ENCODE data around the gene WDR5.

The WDR5 gene

GRCh38 chr9:134159566-134160245 lies 23.8 kb downstream of the WDR5 start:
- DNase-seq = no peak

DNA sequence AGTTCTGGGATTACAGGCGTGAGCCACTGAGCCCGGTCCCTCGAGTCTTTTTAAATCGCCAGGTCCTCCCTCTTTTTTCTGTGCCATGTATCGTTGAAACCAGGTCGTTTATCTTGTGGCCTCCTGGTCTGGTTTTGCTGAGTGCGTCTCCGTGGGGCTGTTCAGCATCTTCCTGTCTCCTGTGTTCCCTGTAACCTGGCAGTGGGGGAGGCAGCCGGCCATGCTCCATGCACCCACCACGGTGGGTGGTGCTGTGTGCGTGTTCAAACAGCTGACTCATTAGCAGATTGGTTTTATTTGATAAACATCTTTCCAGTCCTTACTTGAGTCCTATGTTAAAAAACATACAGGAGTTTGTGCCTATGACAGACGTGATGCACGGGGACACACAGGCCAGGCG lies 25.8 kb downstream of the WDR5 start:
- DNase-seq = no peak

DNA sequence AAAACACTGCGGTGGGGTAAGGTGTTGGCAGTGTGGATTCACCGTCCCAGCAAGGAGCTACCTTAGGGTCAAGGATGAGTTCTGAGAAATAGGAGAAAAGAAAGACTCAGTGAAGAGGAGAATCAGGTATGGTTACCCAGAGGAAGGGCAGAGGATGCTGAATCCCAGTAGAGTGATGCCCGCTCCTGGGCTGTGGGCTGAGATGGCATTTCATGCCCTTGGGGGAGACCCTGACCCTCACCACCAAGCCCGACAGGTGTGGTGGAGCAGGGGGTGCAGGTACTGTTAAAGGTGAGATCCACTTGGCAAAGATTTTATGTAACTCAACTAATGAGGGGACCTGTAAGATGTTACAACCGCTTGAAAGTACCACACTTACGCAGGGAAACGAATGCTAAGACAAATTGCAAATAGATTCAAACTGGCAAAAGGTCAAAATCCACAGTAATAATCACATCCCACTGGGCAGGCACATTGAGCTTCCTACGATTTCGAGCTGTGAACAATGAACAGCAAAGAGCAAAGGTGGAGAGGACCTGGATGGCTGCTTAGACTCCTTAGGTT lies 26.4 kb downstream of the WDR5 start:
- DNase-seq = no peak

- DNase-seq = no peak
These were observed 27.1 kb downstream of the WDR5 start for GRCh38 chr9:134162926-134163370.

DNA sequence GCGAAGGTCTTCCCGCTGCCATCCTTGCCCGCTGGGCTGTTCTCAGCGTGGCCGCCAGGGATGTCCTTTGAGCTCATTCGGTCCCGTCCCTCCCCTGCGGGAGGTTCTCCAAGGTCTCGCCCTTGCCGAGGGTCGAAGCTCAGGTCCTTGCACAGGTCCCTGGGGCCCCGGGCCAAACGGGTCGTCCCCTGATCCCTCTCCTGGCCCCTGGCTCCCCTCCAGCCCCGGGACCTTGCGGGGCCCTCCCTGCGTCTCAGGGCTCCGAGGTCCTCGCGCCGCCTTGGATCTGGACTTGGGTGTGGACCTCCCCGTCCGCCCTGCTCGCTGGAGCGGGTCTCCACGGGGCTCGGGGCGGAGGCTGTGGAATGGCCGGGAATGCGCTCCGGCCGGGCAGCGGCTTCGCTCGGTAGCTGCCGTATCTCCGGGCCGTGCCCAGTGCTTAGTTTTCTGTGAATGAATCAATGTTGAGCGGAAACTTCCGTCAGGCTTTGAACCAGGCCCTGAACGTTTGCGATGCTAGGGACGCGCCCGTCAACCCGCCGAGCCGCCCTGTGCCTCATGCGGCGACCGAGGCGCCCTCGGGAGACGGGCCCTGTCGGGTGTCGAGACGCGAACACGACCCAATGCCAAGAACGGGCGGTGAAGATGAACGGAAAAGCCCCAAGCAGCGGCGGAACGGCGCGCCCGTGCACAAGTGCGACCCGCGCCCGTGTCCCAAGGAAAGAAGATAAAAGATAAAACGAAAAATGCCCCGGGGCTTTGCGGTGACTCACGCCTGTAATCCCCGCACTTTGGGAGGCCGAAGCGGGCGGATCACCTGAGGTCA lies 27.7 kb downstream of the WDR5 start:
- DNase-seq = no peak

GRCh38 chr9:134164879-134165278 lies 29.0 kb downstream of the WDR5 start:
- no peak for DNase-seq

DNA sequence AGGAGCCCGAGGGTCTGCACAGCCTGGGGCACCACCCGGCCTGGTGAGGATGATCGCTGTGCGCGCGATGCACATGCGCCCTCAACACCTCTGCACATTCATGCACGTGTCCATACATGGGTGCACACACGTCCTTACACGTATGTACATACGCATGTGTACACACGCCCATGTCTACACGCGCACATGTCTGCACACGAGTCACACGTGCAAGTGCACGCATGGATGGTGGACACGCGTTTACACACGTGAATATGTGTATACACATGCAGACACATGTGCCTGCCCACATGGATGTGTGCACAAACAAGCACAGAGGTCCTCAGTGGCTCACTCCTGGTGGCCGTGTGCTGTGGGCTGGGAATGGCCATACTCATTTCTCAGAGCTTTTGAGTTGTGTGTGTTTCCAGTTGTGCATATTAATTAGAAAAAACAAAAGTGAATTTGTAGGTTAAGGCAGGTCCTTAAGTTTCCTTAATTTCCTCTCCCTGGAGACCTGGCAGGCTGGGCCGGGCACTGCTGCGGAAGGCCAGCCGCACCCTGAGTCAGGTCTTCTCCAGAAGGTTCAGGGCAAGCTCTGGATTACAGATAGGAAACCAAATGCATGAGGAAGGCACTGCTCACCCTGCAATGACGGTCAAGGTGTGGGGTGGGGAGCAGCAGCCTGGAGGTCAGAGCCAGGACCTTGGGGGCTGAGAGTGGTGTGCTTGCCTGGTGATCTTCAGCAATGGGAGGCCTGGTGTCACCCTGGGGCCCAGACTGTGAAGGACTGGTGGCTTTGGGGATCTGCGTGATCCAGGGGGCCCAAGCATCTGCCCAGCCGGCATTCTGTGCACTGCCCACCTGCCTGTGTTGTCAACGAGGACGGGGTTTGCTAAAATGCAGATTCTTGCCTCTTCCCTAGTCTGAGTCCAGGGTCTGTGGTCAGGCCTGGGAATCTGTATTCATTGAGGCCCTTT lies 29.8 kb downstream of the WDR5 start:
- no peak for DNase-seq

DNA sequence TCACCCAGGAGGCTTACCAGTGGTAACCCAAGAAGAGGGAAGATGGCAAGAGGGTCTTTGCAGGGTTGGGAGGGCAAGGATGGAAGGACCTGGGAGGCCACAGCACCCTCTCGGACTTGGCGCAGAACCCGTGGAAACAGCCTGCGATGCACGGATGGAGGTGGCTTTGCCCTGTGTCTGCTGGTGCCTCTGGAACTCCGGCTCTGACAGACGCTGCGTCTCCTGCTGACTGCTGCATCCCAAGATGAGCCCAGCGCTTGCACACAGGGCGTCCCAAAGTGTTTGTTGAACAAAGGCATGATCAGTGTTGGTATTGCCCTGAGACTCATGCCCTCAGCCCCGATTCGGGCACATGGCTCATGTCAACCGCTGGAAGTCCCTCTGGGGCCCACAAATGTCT lies 30.5 kb downstream of the WDR5 start:
- no peak for DNase-seq

DNA sequence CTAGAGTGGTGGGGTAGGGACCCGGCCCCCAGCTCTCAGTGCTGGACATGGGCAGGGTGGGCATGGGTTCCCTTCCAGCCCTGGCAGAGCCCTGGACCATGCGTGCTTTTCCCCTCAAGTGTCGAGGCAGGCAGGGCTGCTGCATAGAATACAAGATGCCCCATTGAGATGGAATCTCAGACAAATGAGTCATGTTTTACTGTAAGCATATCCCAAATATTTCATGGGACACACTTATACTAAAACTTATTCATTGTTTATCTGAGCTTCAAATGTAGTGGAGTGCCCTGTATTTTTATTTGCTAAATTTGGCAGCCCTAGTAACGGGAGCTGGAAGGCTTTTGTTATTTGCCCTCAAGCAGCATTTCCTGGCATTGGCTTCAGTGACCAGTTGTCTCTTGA lies 31.6 kb downstream of the WDR5 start:
- DNase-seq = no peak

- DNase-seq = no peak
These were observed 33.1 kb downstream of the WDR5 start for GRCh38 chr9:134168757-134169550.

DNA sequence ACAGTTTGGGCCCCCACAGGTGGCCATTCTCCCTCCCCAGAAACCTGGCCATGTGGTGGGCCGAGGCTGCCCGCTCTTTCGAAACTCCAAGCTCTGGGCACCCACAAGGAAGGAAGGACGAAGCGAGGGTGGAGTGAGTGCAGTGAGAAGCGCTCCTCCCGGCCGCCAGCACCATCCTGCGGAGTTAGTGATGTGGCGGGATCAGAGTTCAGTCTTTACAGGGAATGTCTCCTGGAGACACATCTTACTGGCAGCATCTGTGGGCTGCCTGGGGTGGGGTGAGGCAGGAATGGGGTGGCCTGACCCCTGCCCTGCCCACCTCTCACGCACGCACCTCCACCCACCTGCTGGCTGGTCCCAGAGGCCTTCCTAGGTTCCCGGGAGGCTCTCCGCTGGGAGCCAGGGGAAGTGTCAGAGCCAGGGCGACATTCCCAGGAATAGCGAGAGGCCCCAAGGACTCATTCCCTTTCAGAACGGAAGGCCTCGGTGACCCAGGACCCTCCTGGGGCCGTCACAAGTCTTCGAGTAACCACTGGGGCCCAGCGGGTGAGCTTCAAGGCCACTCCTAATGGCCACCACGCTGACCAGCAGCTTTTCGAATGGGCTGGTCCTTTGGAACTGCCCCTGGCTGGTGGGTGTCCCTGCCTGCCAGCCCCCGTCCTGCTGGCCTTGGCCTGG lies 34.0 kb downstream of the WDR5 start:
- DNase-seq = no peak

GRCh38 chr9:134170532-134171315 lies 34.8 kb downstream of the WDR5 start:
- no peak for DNase-seq

- no peak for DNase-seq
These were observed 35.7 kb downstream of the WDR5 start for GRCh38 chr9:134171316-134172197.

DNA sequence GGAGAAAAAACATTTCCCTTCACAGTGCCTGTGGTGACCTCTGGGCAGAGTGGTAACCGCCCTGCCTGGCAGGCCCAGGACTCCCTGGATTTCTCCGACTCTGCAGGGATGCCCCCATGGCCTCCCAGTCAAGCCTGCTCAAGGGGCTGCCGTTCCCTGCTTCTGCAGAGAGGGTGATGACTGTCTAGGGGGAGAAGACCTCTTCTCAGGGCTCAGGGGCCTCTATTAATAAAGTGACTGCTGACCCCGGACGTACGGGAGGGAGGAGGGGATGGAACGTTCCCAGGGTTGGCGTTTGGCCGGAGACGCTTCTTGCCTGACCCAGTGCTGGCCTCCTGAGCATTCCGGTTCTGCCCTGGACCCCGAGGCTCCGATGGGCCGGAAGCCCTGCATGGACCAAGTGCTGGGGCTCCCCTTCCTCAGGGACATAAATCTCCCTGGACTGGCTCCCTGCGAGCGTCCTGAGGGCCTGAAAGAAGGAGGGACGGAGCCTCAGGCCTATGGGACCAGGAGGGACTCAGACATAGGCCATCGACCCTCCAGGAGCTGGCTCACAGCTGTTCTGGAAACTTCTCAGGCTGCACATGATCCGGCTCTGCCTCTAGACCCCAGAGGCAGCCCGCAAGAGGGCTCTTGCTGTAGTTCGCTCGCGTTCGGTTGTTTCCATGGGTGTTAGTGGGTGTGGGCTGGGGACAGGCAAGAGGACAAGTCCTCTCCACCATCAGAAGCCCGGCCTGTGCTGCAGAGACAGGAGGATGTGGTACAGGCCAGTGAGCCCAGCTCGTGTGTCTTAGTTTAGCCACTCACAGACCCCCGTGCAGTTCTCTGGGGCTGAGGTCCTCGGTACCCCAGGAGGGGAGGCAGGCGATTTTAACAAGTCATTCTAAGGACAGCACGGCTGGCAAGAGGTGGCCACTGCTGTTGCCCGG lies 36.6 kb downstream of the WDR5 start:
- DNase-seq = no peak

- no peak for DNase-seq
These were observed 37.5 kb downstream of the WDR5 start for GRCh38 chr9:134173127-134174072.

DNA sequence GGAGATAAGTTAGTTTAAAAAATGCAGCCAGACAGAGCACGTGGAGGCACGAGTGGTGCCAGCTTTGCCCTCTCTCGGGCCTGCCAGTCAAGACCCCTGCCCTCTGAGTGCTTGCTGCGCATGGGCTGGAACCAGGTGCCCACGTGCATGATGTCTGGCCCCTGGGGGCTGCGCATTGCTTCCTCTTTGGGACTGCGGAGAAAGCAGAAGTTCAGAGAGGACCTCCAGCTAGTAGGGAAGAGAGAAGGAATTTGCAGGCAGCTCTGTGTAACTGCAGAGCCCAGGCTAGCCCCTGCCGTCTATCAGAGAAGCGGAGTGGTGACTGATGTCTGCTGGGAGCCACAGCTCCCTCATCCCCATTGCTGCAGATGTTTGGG lies 38.2 kb downstream of the WDR5 start:
- no peak for DNase-seq

Data from NCI-H1105 (cell line).